Left hindlimb (tissue), 1 donor: Measurements from ENCODE around the gene TMEM178B.
"Not testable (repeated sequence)": the region's sequence is repeated elsewhere in the genome, so short reads cannot be mapped to it uniquely, and the experiment has no call there.

Experiments
- DNase-seq: peaks from one replicate; pipeline ENCODE4 v3.0.0-alpha.2; 2018

The TMEM178B gene

GRCh38 chr7:141361960-141362359 is 288.1 kb downstream of the TMEM178B start:
- no peak for DNase-seq

GRCh38 chr7:141362580-141363435 is 288.9 kb downstream of the TMEM178B start:
- no peak for DNase-seq

- no peak for DNase-seq
Measured at GRCh38 chr7:141363748-141364147, 289.9 kb downstream of the TMEM178B start.

GRCh38 chr7:141366091-141366621 is 292.3 kb downstream of the TMEM178B start:
- DNase-seq, result no peak

- DNase-seq, result no peak
Measured at GRCh38 chr7:141369422-141369821, 295.6 kb downstream of the TMEM178B start.

- no peak for DNase-seq
Measured at GRCh38 chr7:141370178-141370577, 296.3 kb downstream of the TMEM178B start.

- DNase-seq, result no peak
Measured at GRCh38 chr7:141370650-141371049, 296.8 kb downstream of the TMEM178B start.

- DNase-seq, result no peak
Measured at GRCh38 chr7:141374425-141374824, 300.6 kb downstream of the TMEM178B start.

- DNase-seq, result no peak
Measured at GRCh38 chr7:141375442-141375841, 301.6 kb downstream of the TMEM178B start.

GRCh38 chr7:141377906-141378305 is 304.0 kb downstream of the TMEM178B start:
- no peak for DNase-seq

- no peak for DNase-seq
Measured at GRCh38 chr7:141378405-141378804, 304.5 kb downstream of the TMEM178B start.

GRCh38 chr7:141381794-141382427 is 308.0 kb downstream of the TMEM178B start:
- DNase-seq, result no peak

GRCh38 chr7:141383356-141383755 is 309.5 kb downstream of the TMEM178B start:
- DNase-seq, result not testable (repeated sequence)

- DNase-seq, result no peak
Measured at GRCh38 chr7:141386881-141387280, 313.0 kb downstream of the TMEM178B start.

- DNase-seq, result no peak
Measured at GRCh38 chr7:141387521-141388217, 313.8 kb downstream of the TMEM178B start.

- no peak for DNase-seq
Measured at GRCh38 chr7:141389140-141389796, 315.4 kb downstream of the TMEM178B start.

GRCh38 chr7:141390339-141390738 is 316.5 kb downstream of the TMEM178B start:
- no peak for DNase-seq

GRCh38 chr7:141393056-141393455 is 319.2 kb downstream of the TMEM178B start:
- DNase-seq, result no peak

- no peak for DNase-seq
Measured at GRCh38 chr7:141397236-141398163, 323.6 kb downstream of the TMEM178B start.

- DNase-seq, result no peak
Measured at GRCh38 chr7:141400356-141400755, 326.5 kb downstream of the TMEM178B start.

GRCh38 chr7:141402277-141402996 is 328.6 kb downstream of the TMEM178B start:
- DNase-seq, result no peak
